ENCODE results near the gene RBM17.
"Not testable (repeated sequence)": the region's sequence is repeated elsewhere in the genome, so short reads cannot be mapped to it uniquely, and the experiment has no call there.

The RBM17 gene

DNA sequence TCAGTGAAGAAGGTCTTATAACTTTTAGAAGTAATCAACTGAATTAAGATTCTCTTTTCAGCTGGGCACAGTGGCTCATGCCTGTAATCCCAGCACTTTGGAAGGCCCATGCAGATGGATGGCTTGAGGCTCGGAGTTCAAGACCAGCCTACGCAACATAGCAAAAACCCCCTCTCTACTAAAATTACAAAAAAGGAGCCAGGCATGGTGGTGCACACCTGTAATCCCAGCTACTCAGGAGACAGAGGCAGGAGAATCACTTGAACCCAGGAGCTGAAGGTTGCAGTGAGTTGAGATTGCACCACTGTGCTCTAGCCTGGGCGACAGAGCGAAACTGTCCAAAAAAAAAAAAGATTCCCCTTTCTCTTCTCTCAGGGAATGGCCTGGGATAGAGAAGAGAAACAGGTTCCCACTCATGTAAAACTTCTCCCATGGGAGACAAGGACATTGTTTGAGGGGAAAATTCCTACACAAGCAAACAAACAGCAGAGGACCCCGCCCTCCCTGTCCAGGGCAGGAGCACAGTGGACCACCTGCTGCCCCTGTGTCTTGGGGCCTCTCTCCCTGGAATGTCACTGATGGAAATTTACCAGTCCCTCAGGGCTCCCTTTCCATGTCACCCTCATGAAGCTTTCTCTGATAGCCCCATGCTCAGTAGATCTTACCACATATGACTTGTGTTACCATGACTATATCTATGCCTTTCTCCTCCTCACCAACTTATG is 32.3 kb upstream of the RBM17 start:
- no peak for DNase-seq (ENCODE audit: low read depth)

DNA sequence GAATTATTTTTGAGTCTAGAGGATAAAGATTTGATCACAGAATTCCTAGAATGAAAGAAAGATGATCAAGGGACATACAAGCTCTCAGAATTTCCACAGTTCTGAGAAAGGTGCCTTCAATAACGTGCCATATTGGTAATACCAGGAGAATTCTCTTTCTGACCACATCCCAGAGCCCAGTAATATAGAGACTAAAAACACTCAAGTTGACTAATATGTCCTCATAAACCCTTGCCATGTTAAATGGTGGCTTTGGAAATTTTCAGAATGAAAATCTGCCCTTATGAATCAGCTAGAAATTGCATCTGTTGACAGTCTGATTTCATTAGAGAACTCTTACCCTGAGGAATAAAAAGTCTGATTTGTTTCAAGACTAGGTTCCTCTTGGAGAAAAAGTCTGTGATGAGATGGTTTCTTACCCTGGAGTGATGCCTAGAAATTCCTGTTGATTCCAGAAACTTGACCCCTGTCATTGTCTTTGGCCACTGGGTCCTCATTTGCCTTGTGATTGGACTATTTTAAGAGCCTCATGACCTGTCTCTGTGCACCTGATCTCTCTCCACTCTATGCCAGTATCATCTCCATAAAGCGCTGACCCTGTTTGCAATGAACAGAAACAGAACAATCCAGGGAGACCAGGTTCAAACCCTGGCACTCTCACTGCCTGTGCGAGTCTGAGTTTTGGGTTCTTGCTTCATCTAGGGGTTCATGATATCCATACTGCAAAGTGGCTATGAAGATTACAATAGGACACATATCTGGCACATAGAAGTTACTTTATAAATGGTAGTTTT is 30.0 kb upstream of the RBM17 start:
- DNase-seq (ENCODE audit: low read depth) = no peak

DNA sequence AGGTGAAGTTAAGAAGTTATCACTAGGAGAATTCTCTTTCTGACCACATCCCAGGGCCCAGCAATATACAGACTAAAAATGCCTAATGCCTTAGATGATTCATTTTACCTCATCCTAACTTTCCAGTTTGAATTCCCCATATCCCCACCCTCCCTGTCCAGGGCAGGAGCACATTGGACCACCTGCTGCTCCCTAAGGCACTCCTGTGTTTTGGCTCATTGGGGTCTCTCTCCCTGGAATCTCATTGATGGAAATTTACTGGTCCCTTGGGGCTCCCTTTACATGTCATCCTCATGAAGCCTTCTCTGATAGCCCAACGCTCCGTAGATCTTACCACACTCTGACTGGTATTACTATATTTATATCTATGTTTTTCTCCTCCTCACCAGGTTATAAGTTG is 29.3 kb upstream of the RBM17 start:
- DNase-seq (ENCODE audit: low read depth) = no peak

DNA sequence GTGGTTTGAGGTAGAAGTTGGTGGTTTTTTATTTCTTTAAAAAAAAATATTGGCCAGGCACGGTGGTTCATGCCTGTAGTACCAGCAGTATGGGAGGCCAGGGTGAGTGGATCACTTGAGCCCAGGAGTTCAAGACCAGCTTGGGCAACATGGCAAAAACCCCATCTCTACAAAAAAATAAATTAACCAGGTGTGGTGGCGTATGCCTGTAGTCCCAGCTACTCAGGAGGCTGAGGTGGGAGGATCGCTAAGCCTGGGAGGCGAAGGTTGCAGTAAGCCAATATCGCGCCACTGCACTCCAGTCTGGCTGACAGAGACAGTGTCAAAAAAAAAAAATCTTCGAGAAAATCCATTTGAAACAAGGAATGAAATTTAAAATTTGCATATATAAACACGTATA is 27.8 kb upstream of the RBM17 start:
- DNase-seq (ENCODE audit: low read depth) = no peak

DNA sequence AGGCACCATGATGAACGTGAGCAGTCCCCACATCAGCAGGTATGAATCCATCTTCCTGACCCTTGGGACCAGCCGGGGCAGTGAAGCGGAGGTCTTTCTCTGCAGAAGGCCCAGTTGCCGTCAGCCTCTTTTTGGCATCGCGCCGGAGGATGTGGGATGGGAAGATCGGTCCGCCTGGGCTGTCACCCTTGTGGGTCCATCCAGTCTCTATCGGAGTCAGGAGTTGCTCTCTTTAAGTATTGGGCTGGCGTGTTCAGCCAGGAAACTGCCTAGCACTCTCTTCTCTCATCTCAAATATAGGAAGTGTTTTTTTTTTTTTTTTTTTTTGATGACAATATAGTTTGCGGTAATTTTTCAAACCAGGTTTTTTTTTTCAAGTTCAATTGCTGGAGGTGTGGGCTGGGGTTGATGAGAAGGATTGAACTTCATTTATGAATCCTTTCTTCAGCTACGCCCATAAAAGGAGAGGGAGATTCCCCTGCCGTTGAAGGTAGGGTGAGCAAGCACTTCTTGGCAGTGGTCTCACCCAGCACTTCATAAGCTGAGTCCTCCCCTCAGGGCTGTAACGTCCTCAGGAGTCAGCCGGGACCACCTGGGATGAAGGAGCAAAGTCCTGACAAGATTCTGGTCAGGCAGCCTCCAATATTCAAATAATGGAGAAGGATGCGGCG is 26.6 kb upstream of the RBM17 start, which contains the start of gene IL2RA:
TSS of gene IL2RA (minus strand) at position 267 of the 671 bp plus-strand sequence. CDS start at position 51, 216 bp downstream.
- no peak for DNase-seq (ENCODE audit: low read depth)

DNA sequence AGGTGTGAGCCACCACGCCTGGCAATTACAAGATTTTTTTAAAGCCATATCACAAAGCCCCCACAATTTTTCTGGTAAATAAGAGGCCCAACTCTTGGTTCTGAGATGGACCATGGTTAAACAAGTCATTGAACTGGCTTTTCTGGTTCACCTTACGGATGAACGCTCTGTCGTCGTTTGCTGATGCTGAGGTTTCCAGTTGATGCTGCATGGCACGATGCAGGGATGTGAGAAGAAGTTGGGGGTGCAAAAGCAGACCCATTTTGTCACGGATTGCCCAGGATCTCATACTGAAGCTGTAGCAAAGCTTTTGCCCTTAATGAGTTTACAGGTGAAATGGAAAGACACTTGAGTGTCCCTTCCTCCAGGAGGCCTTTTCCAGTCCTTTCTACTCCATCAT is 24.7 kb upstream of the RBM17 start:
- no peak for DNase-seq (ENCODE audit: low read depth)

DNA sequence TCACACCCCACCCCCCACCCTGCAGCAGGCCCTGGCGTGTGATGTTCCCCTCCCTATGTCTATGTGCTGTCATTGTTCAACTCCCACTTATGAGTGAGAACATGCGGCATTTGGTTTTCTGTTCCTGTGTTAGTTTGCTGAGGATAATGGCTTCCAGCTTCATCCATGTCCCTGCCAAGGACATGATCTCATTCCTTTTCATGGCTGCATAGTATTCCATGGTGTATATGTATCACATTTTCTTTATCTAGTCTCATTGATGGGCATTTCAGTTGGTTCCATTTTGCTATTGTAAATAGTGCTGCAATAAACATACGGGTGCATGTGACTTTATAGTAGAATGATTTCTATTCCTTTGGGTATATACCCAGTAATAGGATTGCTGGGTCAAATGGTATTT is 24.1 kb upstream of the RBM17 start:
- not testable (repeated sequence) for DNase-seq (ENCODE audit: low read depth)

DNA sequence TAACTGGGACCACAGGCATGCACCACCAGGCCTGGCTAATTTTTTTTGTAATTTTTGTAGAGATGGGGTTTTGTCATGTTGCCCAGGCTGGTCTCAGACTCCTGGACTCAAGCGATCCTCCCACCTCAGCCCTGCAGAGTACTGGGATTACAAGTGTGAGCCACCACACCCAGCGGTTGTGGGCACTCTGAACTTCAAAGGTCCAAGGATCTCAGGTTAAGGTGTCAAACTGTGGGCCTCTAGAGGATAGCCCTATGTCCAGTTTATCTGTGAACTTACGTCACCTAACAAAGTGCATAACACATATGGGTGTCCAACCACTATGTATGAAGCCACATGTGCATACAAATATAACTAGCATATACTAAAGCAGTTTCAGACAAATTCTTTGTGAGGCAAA is 23.4 kb upstream of the RBM17 start:
- no peak for DNase-seq (ENCODE audit: low read depth)

DNA sequence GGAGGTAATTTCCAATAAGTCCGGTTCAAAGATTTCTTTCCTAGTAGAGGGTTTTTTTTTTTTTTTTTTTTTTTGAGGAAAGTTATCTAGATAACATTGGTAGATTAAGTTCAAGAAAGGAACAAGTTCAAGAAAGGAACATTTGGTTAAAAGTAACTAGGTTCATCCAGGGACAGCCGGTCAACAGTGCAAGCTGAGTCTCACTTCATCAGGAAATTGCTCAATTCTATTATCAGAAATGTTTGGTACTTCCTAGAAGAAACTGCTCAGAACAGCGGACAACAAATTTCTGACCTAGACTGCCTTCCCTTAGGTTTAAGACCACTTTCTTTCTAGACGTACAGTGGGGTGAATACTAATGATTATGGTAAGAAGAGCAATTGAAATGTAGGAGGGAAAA is 23.0 kb upstream of the RBM17 start:
- no peak for DNase-seq (ENCODE audit: low read depth)

DNA sequence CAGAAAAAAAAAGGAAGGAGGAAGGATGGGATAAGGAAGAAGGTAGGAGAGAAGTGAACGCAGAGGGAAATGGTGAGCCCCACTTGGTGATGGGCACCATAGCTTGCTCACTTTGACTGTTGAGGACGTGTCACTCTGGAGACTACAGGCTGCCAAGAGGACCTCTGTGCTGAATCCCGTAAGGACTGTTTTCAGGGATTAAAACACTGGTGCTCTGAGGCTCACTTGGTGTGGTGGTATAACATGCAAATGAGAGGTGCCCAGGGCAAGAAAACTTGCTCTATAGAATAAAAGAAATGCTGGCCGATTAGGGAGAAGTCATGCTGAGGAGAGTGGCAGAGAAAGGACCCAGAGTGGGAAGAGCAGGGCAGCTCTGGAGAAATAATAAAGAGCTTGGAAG is 21.4 kb upstream of the RBM17 start:
- no peak for DNase-seq (ENCODE audit: low read depth)

DNA sequence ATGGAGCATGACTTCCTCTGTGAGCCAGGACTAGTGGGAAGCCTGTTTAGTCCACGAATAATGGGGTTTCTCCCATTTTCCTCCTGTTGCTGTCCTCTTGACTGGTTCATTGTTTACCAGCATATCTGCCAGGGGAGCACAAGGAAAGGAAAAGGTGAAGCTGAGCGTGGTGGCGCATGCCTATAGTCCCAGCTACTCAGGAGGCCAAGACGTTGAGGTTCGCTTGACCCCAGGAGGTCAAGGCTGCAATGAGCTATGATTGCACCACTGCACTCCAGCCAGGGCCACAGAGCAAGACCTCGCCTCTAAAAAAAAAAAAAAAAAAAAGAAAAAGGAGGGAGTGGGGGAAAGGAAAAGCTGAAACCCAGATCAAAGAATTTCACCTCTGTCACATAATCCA is 20.8 kb upstream of the RBM17 start:
- DNase-seq (ENCODE audit: low read depth) = no peak

DNA sequence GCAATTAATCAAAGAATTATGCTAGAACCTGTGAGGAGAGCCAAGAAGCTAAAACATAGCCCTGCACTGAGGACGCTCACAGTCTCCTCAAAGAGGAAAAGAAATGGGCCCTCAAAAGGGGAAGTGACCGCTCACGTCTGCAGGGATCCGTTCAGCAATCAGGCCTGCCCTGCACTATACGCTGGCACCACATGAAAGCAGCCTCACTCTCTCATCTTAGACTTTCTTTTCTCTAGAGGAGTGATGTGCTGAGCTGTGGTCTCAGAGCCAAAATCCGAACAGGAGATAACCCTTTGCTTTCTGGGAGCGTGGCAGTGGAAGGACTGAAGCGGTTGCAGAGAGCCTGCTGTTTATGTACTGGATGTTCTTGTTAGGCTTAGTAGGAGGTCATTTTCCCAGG is 20.4 kb upstream of the RBM17 start:
- no peak for DNase-seq (ENCODE audit: low read depth)

DNA sequence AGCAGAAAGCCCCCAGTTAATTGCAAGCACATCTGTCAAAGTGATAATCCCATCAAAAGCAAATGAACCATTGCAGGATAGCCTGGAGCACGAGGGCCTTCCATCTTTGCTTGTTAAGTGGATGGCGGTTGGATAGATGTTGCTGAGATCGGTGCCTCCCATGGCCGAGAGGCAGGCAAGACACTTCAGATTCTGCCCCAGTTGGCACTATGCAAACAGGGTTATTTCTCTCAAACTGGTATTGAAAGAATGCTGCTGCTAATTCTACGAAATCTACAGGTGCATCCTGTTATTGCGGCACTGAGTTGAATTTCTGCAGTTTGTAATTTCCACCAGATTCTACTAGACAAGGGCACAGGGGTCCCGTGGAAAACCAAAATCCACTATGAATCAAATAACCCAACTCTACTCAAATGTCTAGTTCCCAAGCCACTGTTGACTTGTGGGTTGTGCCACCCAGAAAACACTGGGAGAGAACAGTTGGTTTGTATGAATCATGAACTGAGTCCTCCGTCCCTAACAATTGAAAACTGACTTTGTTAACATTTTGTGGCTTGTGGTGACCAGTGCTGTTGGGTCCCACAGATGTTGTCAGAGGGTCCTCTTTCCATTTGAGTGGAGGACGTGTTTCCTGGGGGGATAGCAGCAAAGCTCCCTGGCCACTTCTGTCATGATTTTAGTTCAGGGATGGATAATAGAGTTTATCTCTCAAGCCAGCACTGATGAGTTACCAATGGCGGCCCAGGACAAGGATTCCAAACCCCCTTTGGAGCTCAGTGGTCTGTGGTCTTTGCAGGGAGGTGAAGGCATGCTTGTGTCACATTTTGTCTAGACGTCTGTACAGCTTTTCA is 19.5 kb upstream of the RBM17 start:
- DNase-seq (ENCODE audit: low read depth) = no peak

DNA sequence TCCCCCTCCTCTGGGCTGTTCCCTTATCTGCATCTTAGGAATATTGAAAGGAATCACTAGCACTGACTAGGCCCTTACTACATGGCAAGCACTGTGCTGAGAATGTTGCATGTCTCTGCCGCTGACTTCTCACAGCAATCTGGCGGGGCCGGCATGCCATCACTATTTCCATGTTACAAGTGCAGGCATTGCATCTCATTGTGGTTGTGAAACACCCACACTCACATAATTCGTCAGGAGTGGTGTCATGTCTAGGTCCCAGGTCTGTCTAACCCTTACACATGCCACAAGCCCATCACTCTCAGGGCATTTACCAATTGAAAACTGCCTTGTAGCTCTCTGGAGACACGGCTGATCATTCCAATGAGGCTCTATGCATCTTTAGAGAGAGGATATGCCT is 18.2 kb upstream of the RBM17 start:
- no peak for DNase-seq (ENCODE audit: low read depth)

DNA sequence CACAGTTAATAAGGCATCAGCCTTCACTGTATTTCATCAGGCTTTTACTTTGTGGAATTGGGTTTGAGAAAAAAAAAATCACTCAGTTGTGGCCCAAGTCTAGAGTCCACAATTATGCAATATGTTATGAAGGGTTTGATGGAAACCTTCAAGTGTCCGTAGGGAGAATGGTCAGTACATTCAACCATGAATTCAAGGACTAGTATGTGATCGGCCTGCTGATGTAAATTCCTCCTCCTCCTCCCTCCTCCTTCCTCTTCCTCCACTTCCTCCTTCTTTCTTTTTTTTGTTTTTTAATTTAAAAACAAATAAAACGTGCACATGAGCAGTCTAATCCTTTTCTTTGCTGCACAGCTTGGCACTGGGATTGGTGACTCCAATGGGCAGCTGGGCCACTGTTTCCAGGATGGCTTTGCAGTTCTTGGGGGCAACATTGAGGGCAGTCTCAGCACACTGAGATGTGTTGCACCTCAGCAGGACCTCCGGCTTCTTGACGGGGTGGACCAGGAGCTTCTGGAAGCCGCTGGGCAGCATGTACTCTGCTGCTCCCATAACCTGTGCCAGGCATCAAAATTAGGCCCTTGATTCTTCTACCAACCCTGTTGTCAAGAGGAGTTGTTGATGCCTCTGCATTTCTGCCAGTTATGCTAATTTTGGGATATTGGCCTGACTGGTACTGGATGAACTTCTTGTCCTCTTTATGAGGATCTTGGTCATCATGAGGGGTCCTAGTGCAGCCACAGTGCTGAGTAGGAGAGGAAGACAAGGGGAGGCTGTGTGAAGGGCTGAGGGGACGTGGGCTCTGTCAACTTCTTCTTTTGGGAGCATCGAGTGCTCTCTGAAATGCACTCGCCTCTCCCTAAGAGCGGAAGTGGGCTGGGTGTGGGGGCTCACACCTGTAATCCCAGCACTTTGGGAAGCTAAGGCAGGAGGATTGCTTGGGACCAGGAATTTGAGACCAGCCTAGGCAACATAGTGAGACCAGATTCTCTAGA is 17.4 kb upstream of the RBM17 start:
- no peak for DNase-seq (ENCODE audit: low read depth)

DNA sequence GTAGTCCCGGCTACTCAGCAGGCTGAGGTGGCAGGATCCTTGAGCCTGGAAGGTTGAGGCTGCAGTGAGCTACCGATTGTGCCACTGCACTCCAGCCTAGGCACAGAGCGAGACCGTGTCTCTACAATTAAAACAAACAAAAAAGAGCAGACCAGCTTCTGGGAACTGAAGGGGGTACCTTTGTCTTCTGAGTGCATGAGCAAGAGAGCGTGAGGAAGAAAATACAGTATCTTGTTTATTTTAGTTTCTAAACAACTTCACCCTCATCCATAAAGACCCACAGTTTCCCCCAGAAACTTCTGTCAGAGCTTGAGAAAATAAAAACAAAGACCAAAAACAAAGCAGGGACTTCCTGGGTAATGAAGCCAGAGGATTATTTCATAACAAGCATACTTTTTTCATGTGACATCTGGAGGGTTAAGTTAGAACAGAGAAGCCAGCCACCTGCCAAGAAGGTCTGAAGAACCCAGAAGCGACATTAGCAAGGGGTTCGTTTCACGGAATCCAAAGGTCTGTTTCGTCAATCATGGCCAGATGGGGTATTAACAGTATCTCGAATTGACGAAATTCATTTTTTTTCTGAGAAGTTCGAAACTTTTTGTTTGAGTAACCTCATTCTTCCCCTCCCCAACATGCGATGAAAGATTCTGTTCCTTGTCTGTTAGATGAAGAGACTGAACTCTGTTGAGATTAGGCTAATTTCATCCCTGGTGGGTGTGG is 16.5 kb upstream of the RBM17 start:
- DNase-seq (ENCODE audit: low read depth) = no peak

DNA sequence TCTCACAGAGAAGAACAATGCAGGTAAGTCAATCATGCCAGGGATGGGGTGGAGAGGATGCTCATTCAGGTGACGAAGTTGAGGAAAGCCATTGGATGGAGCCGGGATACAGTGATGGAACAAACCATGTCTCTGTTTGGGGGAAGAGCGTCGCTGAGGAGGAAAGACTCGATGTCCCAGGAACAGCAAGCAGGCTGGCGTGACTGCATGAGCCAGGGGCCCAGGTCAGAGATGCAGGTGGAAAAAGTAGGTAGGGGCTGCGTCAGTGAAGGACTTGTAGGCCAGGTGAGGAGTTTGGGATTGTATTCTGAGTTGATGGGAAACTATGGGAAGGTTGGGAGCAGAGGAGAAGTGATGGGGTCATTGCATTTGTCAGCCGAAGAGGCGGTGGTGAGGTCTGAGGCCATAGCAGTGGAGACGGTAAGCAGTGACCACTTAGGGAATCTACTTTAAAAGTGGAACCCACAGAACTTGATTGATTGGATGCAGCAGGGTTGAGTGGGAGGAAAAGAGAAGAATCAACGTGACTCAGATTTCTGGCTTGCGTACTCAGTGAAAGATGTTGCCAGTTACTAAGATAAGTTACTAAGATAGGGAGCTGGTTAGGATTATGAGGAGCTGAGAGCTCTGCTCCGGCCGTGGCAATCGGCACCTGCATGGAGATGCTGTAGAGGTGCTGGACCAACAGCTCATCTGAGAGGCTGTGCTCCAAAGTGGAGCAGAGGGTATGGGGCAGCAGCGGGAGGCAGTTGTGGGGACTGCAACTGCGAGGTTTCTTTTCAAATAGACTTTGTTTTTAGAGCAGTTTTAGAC is 14.1 kb upstream of the RBM17 start:
- no peak for DNase-seq (ENCODE audit: low read depth)

DNA sequence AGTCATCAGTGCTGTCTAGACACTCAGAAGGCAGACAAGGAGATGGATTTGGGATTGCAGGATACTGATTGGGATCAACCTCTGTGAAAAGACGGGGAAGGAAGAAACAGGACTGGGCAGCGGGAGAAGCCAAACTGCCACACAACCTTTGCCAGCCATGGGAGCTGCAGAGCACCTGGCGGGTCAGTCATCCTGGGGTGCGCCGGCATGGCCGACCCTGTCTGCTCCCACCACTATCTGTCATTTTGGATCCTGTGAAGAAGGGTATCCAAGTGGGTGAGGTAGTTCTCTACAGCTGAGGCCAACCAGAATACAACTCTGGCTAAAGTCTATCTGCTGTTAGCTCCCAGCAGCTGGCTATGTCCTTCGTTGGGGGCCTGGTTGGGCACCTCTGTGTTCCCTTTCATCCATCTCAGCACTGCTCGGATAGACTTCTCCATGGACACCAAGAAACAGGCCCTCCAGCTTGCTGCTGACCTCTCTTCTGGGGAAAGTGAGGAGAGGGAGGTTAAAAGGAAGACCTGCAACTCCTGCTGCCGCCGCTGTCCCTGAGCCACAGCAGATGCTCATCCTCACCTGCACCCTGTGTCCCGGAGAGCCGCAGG is 11.7 kb upstream of the RBM17 start:
- no peak for DNase-seq (ENCODE audit: low read depth)

DNA sequence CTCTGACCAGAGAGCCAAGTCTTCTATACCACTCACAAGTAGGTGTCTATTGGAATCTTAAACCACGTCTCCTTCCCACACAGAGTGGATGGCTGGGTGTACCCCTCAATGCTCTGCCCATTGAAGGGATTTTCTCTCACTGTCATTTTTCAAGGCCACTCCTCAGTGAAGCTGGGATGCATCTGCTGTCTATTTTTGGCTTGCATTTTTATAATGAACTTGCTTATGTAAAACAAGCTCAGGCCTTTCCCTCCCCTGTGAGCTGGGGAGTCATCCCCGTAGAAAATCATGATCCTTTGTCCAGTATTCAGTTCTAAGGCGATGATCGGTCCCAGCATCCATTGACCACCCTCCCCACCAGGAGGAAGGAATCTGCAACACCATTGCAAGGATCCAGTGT is 9.8 kb upstream of the RBM17 start:
- no peak for DNase-seq (ENCODE audit: low read depth)

Measured in fibroblast of the conjunctiva (primary cell).